Bronchial epithelial cell (primary cell): ENCODE results near the gene ESYT2. TPM values are rescaled to one million over a fixed set of nuclear protein-coding genes. Genes with fewer than 3 reads are reported as not detected.

Experiments
- DNase-seq: peaks from one replicate; pipeline ENCODE4 v3.0.0-alpha.2; 2010; ENCODE audit warnings: low read depth
- FAIRE-seq: peaks from 2 replicates; lab custom pipeline; 2011; peaks lifted over from hg19 to GRCh38; lab: Jason Lieb, UNC
- H3K27me3 ChIP-seq: 2 replicates; pipeline ENCODE4 v1.5.1; 2011; ENCODE audit warnings: low read length; ENCODE audit not compliant: control insufficient read depth, insufficient read depth
- H3K36me3 ChIP-seq: 2 replicates; pipeline ENCODE4 v1.5.1; 2011; ENCODE audit warnings: low read length; ENCODE audit not compliant: control insufficient read depth, insufficient read depth
- H3K4me3 ChIP-seq: 2 replicates; pipeline ENCODE4 v1.5.1; 2011; ENCODE audit warnings: mild to moderate bottlenecking, low read depth, low read length, control low read depth
- total RNA-seq: library from RNA; depleted of rRNA; stranded (reverse); fragments of >200 nt; gene quantifications from 2 replicates; pipeline ENCODE4 v1.2.1, GENCODE V29; 2014
- TF ChIP-seq, protein P1 (sequence below): IDR thresholded peaks from 2 replicates; pipeline ENCODE4 v1.5.1; 2011; ENCODE audit warnings: mild to moderate bottlenecking, moderate library complexity, low read length, control low read depth, inconsistent platforms; ENCODE audit not compliant: insufficient read depth, severe bottlenecking

Gene ESYT2
- total RNA-seq, 1 donor from 2014 or later: 75.0 TPM

DNA sequence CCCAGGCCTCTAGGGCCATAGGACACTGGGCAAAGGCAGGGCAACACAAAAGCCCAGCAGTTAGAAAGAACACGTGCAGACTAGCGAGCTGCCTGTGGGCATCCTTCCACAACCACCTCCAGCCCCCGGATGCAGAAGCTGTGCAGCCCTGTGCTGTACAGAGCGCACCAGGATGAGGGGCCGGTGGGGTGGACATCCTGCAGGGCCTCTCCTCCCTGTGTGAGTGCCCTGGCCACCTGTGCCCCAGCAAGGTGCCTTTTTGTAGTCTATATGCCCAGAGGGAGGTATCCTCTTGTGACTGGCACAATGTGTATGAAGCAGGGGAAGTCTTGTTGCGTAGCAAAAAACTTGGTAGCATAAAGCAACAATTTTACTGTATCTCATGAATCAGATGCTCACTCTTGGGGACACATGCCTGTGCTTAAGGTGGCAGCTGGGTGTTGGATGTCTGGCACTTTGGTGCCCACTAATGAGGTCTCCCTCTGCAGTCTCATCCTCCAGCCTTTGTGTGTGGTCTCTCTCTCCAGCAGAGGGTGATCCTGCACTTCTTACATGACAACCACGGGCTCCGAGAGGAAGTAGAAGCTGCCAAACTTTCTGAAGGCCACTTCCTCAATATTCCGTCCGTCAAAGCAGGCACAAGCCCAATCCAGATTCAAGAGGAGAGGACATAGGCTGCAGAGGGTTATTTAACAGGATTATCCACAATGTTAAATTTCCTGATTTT lies 133.4 kb downstream of the ESYT2 start:
- DNase-seq (peak; percentile 65), FAIRE-seq (no peak)
- H3K27me3 ChIP-seq: no peaks in the 10 kb centered on the region
- TF ChIP-seq, protein P1, sequence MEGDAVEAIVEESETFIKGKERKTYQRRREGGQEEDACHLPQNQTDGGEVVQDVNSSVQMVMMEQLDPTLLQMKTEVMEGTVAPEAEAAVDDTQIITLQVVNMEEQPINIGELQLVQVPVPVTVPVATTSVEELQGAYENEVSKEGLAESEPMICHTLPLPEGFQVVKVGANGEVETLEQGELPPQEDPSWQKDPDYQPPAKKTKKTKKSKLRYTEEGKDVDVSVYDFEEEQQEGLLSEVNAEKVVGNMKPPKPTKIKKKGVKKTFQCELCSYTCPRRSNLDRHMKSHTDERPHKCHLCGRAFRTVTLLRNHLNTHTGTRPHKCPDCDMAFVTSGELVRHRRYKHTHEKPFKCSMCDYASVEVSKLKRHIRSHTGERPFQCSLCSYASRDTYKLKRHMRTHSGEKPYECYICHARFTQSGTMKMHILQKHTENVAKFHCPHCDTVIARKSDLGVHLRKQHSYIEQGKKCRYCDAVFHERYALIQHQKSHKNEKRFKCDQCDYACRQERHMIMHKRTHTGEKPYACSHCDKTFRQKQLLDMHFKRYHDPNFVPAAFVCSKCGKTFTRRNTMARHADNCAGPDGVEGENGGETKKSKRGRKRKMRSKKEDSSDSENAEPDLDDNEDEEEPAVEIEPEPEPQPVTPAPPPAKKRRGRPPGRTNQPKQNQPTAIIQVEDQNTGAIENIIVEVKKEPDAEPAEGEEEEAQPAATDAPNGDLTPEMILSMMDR: peak; percentile 71
- H3K36me3 ChIP-seq: no peaks in the 10 kb centered on the region
- no peak overlapping the region for H3K4me3 ChIP-seq

DNA sequence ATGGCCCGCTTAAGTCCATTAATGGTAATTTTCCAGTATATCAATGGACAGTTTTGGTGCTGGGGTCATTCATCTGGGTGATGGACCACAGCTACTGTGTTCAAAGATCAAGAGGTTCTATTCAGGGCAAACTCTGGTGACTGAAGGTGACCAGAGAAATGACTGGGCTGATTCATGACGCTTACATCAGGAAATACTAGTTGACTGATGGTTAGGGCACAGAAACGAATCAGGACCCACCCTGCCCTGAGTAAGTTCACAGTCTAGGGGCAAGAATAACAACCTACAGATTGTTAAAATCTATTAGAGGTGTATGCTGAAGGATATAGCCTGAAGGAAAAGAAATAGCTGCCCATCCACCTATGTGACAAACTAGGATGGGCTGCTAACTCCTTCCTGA lies 134.3 kb downstream of the ESYT2 start:
- TF ChIP-seq, protein P1: no peak
- FAIRE-seq: no peak
- Histone ChIP-seq H3K36me3 (no peaks in the 10 kb centered on the region), H3K27me3 (no peaks in the 10 kb centered on the region), H3K4me3 (no peak overlapping the region)
- DNase-seq: no peak

DNA sequence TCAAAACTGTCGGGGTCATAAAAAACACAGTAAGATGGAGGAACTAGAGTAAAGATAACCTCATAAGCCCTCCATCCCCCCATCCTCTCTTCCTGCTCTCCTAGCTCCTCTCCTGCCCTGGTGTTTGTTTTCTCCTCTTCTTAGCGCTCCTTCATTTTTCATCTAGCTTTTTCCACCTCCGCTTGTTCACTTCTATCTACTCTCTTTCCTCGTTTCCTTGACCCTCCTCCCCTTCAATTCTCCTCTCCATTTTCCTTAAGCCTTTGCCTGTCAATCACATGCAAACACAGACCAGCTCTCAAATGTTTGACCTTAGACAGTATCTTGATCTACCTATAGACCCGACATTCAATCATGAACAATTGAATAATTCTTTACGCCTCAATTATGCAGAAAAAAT lies 134.7 kb downstream of the ESYT2 start:
- Histone ChIP-seq H3K36me3 (no peaks in the 10 kb centered on the region), H3K4me3 (no peak overlapping the region), H3K27me3 (no peaks in the 10 kb centered on the region)
- no peak for DNase-seq
- TF ChIP-seq, protein P1: no peak
- FAIRE-seq: no peak

DNA sequence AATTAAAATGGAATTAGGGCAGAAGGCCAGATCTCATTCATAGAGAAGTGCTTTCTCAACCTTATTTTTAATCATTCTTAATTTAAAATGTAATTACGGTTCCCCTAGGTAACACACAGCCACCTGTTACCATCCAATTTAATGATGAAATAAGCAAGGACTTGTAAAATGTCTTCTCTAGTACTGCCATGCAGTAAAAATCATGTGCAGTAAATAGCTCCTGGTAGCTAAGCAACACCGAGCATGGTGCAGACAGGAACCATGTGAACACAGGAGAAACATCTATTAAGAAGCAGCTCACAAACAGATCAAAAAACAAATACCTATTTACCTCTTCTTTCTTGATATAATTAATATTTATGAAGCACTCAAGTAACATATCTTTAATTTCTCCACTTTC lies 139.8 kb downstream of the ESYT2 start:
- DNase-seq: no peak
- no peaks in the 10 kb centered on the region for H3K27me3 ChIP-seq

DNA sequence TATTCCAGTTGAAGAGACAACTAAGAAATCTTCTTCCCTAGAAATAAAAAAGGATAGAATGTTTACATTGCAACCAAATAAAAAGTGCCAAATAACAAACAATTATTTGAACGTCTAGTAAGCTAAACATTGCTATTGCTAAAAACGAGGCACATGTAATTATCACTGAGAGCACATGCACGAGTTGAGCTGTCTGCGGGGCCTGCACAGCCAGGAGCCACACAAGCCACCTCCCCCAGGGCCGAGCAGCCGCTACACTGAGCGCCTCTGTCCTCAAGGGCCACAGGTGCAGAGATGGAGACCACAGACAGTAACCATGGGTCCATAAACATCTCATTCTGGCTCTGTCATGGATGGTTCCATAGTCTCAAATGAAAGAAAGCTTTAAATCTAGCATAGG lies 141.9 kb downstream of the ESYT2 start:
- no peak for DNase-seq
- no peaks in the 10 kb centered on the region for H3K36me3 ChIP-seq
- no peak for FAIRE-seq
- no peak overlapping the region for H3K4me3 ChIP-seq
- H3K27me3 ChIP-seq: no peaks in the 10 kb centered on the region
- TF ChIP-seq, protein P1: no peak

More for the DNA sequence above, 139.8 kb downstream of the ESYT2 start:
- no peak for FAIRE-seq
- Histone ChIP-seq H3K4me3 (no peak overlapping the region), H3K36me3 (no peaks in the 10 kb centered on the region)
- TF ChIP-seq, protein P1: no peak

DNA sequence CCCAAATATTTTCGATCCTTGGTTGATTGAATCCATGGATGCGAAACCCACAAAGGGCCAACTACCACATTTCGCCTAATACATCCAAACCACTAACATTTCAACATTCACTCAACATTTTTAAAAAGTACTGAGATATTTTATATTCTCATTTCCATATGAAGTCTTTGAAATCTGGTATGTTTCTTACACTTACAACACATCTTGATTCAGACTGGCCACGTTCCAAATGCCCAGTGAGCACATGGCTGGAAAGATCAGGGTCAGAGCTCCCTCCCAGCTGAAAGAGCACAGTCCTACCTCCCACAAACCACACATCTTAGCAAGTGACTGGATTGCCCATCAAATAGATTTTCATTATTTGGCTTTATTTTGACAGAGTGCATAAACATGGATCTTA lies 143.6 kb downstream of the ESYT2 start:
- TF ChIP-seq, protein P1: no peak
- FAIRE-seq (no peak), DNase-seq (no peak)
- Histone ChIP-seq H3K27me3 (no peaks in the 10 kb centered on the region), H3K4me3 (no peak overlapping the region), H3K36me3 (no peaks in the 10 kb centered on the region)
